ENCODE data around the gene PJA2. TPM values are rescaled to one million over a fixed set of nuclear protein-coding genes. Genes with fewer than 3 reads are reported as not detected.

The PJA2 gene
- total RNA-seq, 4 donors from 2014 or later, result 74.3 to 229 (median 135) TPM

DNA sequence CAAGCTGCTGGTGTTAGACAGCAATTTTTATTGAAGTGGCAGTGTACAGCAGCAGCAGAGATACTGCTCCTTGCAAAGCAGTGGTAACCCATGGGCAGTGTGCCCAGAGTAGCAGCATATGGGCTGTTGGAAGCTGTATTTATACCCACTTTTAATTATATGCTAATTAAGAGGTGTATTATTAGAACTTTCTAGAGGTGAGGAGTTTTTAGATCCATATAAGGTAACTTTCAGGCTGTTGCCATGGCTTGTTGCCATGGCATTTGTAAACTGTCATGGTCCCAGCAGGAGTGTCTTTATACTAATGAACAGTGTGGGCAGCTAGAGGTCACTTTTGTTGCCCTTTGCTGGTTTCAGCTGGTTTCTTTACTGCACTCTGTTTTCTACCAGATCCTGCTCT lies 3.7 kb upstream of the PJA2 start:
- DNase-seq, result no peak
- TF ChIP-seq CTCF (IDR thresholded peaks at IDR 0.05) (no peak), POLR2A (IDR thresholded peaks at IDR 0.05) (no peak)
- Histone ChIP-seq H3K27me3 (no peaks in the 10 kb centered on the region), H3K27ac (peak overlapping the region in 1 of 2 donors; percentile 97), H3K9me3 (no peaks in the 10 kb centered on the region), H3K4me1 (no peaks in the 10 kb centered on the region), H3K36me3 (no peaks in the 10 kb centered on the region), H3K4me3 (no peak overlapping the region)
- intact Hi-C loops (cut with DNase I; ENCODE audit: low total_unique reads), result no loop called here

GRCh38 chr5:109412981-109413402 lies 3.2 kb upstream of the PJA2 start:
- Histone ChIP-seq H3K9me3 (no peaks in the 10 kb centered on the region), H3K4me3 (no peak overlapping the region), H3K36me3 (no peaks in the 10 kb centered on the region), H3K4me1 (peaks cover 0 to 3% of the 10 kb centered on the region in 2 donors), H3K27me3 (no peaks in the 10 kb centered on the region), H3K27ac (peak overlapping the region in 1 of 2 donors; percentile 97)
- no peak for TF ChIP-seq POLR2A (IDR thresholded peaks at IDR 0.05)
- TF ChIP-seq CTCF (IDR thresholded peaks at IDR 0.05), result no peak
- DNase-seq, result no peak
- intact Hi-C loops (cut with DNase I; ENCODE audit: low total_unique reads), result no loop called here

DNA sequence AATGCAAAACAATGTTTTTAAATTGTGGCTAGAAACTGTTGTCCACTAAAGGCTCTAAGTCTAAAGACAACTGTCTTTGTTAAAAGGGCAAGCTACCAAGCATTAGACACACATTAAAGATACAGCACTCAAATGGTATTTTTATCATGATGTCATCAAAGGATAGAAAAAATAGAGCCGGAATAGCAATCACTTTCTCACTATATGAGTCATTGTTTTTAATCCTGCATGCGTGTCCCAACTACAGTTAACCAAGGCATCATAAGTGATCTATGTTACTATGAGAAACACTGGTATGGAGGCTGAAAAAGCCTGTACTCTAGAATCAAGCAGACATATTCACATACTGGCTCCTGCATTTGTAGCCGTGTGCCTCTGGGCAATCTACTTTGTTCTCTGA lies 1.9 kb upstream of the PJA2 start:
- Histone ChIP-seq H3K4me1 (peaks cover 0 to 13% of the 10 kb centered on the region in 2 donors), H3K27me3 (no peaks in the 10 kb centered on the region), H3K27ac (peak overlapping the region; percentile 97 to 99), H3K4me3 (no peak overlapping the region), H3K9me3 (no peaks in the 10 kb centered on the region), H3K36me3 (no peaks in the 10 kb centered on the region)
- intact Hi-C loops (cut with DNase I; ENCODE audit: low total_unique reads), result no loop called here
- TF ChIP-seq CTCF (IDR thresholded peaks at IDR 0.05), result no peak
- no peak for TF ChIP-seq POLR2A (IDR thresholded peaks at IDR 0.05)
- DNase-seq, result no peak

DNA sequence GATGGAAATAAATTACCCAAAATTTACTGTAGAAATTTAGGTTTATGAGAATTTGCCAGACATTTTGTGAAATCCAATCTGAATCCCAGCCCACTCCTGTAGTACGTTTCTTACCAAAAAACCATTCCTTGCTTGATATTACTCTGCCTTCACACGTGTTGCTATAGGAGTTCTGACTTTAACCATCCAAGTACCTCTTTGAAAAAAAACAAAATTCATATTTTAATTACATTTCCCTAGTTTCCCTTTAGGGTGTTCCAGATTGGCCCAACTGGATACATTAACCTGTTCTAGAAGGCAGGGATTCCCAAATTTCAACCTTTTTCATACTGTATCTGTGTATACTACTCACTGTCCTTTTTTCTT lies 1.4 kb upstream of the PJA2 start:
- DNase-seq, result no peak
- intact Hi-C loops (cut with DNase I; ENCODE audit: low total_unique reads), result no loop called here
- H3K27ac ChIP-seq, result peak overlapping the region; percentile 97 to 99
- peaks cover 0 to 16% of the 10 kb centered on the region in 2 donors for H3K4me1 ChIP-seq
- TF ChIP-seq CTCF (IDR thresholded peaks at IDR 0.05) (no peak), POLR2A (IDR thresholded peaks at IDR 0.05) (no peak)
- H3K4me3 ChIP-seq, result peak overlapping the region; percentile 51 to 61
- no peaks in the 10 kb centered on the region for H3K36me3 ChIP-seq
- no peaks in the 10 kb centered on the region for H3K9me3 ChIP-seq
- no peaks in the 10 kb centered on the region for H3K27me3 ChIP-seq

- intact Hi-C loops (cut with DNase I; ENCODE audit: low total_unique reads), result no loop called here
- peak; percentile 70 to 85 for DNase-seq
- no peaks in the 10 kb centered on the region for H3K27me3 ChIP-seq
- TF ChIP-seq POLR2A (IDR thresholded peaks at IDR 0.05) (peak in 1 of 2 donors; percentile 71), CTCF (IDR thresholded peaks at IDR 0.05) (no peak)
- H3K9me3 ChIP-seq, result no peaks in the 10 kb centered on the region
- peaks cover 0 to 17% of the 10 kb centered on the region in 2 donors for H3K4me1 ChIP-seq
- no peaks in the 10 kb centered on the region for H3K36me3 ChIP-seq
- H3K4me3 ChIP-seq, result peak overlapping the region; percentile 51 to 61
- H3K27ac ChIP-seq, result peak overlapping the region; percentile 97 to 99
Observed at GRCh38 chr5:109410389-109411148, 795 bp upstream of the PJA2 start.
